Islet of Langerhans (tissue), 1 donor: ENCODE data around the gene RFLNA.

Experiments used
- FAIRE-seq: peaks from one replicate; lab custom pipeline; 2011; peaks lifted over from hg19 to GRCh38; lab: Jason Lieb, UNC

RFLNA gene

GRCh38 chr12:124294780-124295341, at the start of gene RFLNA:
Gene RFLNA (plus strand): TSS chr12:124295093. CDS start chr12:124295430, 337 bp downstream.
- FAIRE-seq, result no peak

GRCh38 chr12:124247331-124247730, 47.6 kb upstream of the RFLNA start:
- FAIRE-seq, result no peak

- no peak for FAIRE-seq
Observed at GRCh38 chr12:124248941-124249825, 45.7 kb upstream of the RFLNA start.

GRCh38 chr12:124251186-124251585, 43.7 kb upstream of the RFLNA start:
- no peak for FAIRE-seq

GRCh38 chr12:124252964-124253363, 41.9 kb upstream of the RFLNA start:
- FAIRE-seq, result no peak

- no peak for FAIRE-seq
Observed at GRCh38 chr12:124254126-124254525, 40.8 kb upstream of the RFLNA start.

GRCh38 chr12:124259154-124260066, 35.5 kb upstream of the RFLNA start:
- no peak for FAIRE-seq

GRCh38 chr12:124261885-124262284, 33.0 kb upstream of the RFLNA start:
- FAIRE-seq, result no peak

- no peak for FAIRE-seq
Observed at GRCh38 chr12:124264089-124264795, 30.7 kb upstream of the RFLNA start.

- FAIRE-seq, result no peak
Observed at GRCh38 chr12:124264879-124265278, 30.0 kb upstream of the RFLNA start.

GRCh38 chr12:124267205-124267778, 27.6 kb upstream of the RFLNA start:
- no peak for FAIRE-seq

GRCh38 chr12:124270671-124271070, 24.2 kb upstream of the RFLNA start:
- FAIRE-seq, result no peak

GRCh38 chr12:124273630-124274029, 21.3 kb upstream of the RFLNA start:
- no peak for FAIRE-seq

GRCh38 chr12:124276337-124276736, 18.6 kb upstream of the RFLNA start:
- FAIRE-seq, result no peak

GRCh38 chr12:124277394-124278241, 17.3 kb upstream of the RFLNA start:
- FAIRE-seq, result no peak

- FAIRE-seq, result no peak
Observed at GRCh38 chr12:124278389-124279101, 16.3 kb upstream of the RFLNA start.

GRCh38 chr12:124279315-124279714, 15.6 kb upstream of the RFLNA start:
- FAIRE-seq, result no peak

- no peak for FAIRE-seq
Observed at GRCh38 chr12:124279846-124280360, 15.0 kb upstream of the RFLNA start.

GRCh38 chr12:124281309-124281708, 13.6 kb upstream of the RFLNA start:
- FAIRE-seq, result no peak

- FAIRE-seq, result no peak
Observed at GRCh38 chr12:124282287-124282686, 12.6 kb upstream of the RFLNA start.
